Sigmoid colon (tissue), 7 donors: ENCODE measurements around the gene LIAS. TPM values are rescaled to one million over a fixed set of nuclear protein-coding genes. Genes with fewer than 3 reads are reported as not detected.

ENCODE experiments used
- DNase-seq: peaks from one replicate; pipeline ENCODE4 v3.0.0-alpha.2; 2019
- H3K27ac ChIP-seq, 4 donors: fragments of 200-600 bp; sonication (generic); one replicate each; pipeline ENCODE4 v1.5.1; 2016 to 2019; ENCODE audit warnings: mild to moderate bottlenecking in 1 of 4
- H3K27me3 ChIP-seq, 3 donors: fragments of 200-600 bp; sonication (generic); one replicate each; pipeline ENCODE4 v1.5.1; 2019; ENCODE audit warnings: mild to moderate bottlenecking in 1 of 3
- H3K36me3 ChIP-seq, 4 donors: fragments of 200-600 bp; sonication (generic); one replicate each; pipeline ENCODE4 v1.5.1; 2016 to 2019
- H3K4me1 ChIP-seq, 4 donors: fragments of 200-600 bp; sonication (generic); one replicate each; pipeline ENCODE4 v1.5.1; 2017 to 2019
- H3K4me3 ChIP-seq, 4 donors: fragments of 200-600 bp; sonication (generic); one replicate each; pipeline ENCODE4 v1.5.1; 2017 to 2019; ENCODE audit warnings: mild to moderate bottlenecking in 2 of 4, moderate library complexity in 1 of 4
- H3K9me3 ChIP-seq, 4 donors: fragments of 200-600 bp in 3 of 4; sonication (generic) in 3 of 4; one replicate each; pipeline versions ENCODE4 v1.5.1 to v1.6.1; 2013 to 2019
- CTCF ChIP-seq, 4 experiments: fragments of 450-650 bp in 3 of 4; fragments of 200-600 bp in 1 of 4; IDR thresholded peaks; one replicate each; pipeline ENCODE4 v1.5.1; 2016 to 2019; ENCODE audit warnings: antibody characterized with exemption in 4 of 4, mild to moderate bottlenecking in 3 of 4, moderate library complexity in 2 of 4
- EP300 ChIP-seq, 4 donors: sonication (generic); formaldehyde crosslinking; IDR thresholded peaks; one replicate each; pipeline ENCODE4 v1.6.1; 2017; ENCODE audit warnings: antibody characterized with exemption in 4 of 4
- POLR2A ChIP-seq, 2 donors: fragments of 450-650 bp; IDR thresholded peaks; one replicate each; pipeline ENCODE4 v1.6.1; 2016; ENCODE audit warnings: antibody characterized with exemption in 2 of 2, mild to moderate bottlenecking in 2 of 2, moderate library complexity in 2 of 2
- POLR2AphosphoS5 ChIP-seq, 4 donors: sonication (generic); formaldehyde crosslinking; IDR thresholded peaks; one replicate each; pipeline ENCODE4 v1.6.1; 2017; ENCODE audit warnings: antibody characterized with exemption in 4 of 4
- WGBS, 2 donors: extraction: QIAGEN DNeasy Blood & Tissue Kit; methylation state at CpG; one replicate each; pipeline ENCODE4 v1.1.7; 2013; 5-methylcytosine and 5-hydroxymethylcytosine counted together
- intact Hi-C: fragments of 100-400 bp; cut with DNase I; formaldehyde crosslinking; loops from one replicate; pipeline ENCODE4 v1.15.1; 2023
- polyA plus RNA-seq, 3 donors: library from polyadenylated mRNA; stranded (reverse); fragments of 200-250 nt; gene quantifications; one replicate each; pipeline ENCODE4 v1.2.3, GENCODE V29; 2013
- total RNA-seq, 4 donors: library from RNA; depleted of rRNA; stranded (reverse); fragments of >200 nt; gene quantifications; one replicate each; pipeline ENCODE4 v1.1.0, GENCODE V29; 2016
- donor health status: healthy with polysubstance abuse.
- donor health status: Bipolar disorder and iron deficiency.
- donor health status: healthy.

The LIAS gene
- total and polyA plus RNA-seq, 7 donors = 16.1 to 24.8 (median 20.7) TPM

GRCh38 chr4:39472396-39472795, 13.5 kb downstream of the LIAS start:
- no peak for DNase-seq
- H3K4me1 ChIP-seq = peaks cover 0 to 8% (median 0%) of the 10 kb centered on the region in 4 donors
- H3K4me3 ChIP-seq = no peak overlapping the region
- H3K27ac ChIP-seq = no peak overlapping the region
- 92 to 93% methylated on average over 3 of the region's 3 CpGs for WGBS, 2 donors
- intact Hi-C loops = loop anchor here (10.0 kb wide), 1 partner anchor 392 kb away; no protein-coding TSS in a partner anchor
- H3K36me3 ChIP-seq = peaks cover 0 to 60% (median 3%) of the 10 kb centered on the region in 4 donors
- H3K9me3 ChIP-seq = no peaks in the 10 kb centered on the region
- no peak for TF ChIP-seq CTCF (IDR thresholded peaks at IDR 0.05)
- no peak for TF ChIP-seq POLR2A (IDR thresholded peaks at IDR 0.05)
- no peak for TF ChIP-seq EP300 (IDR thresholded peaks at IDR 0.05)
- no peak for TF ChIP-seq POLR2AphosphoS5 (IDR thresholded peaks at IDR 0.05)
- no peaks in the 10 kb centered on the region for H3K27me3 ChIP-seq

GRCh38 chr4:39476187-39476895, 17.5 kb downstream of the LIAS start:
- Histone ChIP-seq H3K4me1 (no peaks in the 10 kb centered on the region), H3K27ac (no peak overlapping the region), H3K27me3 (no peaks in the 10 kb centered on the region), H3K9me3 (no peaks in the 10 kb centered on the region), H3K4me3 (no peak overlapping the region), H3K36me3 (peaks cover 0 to 49% (median 3%) of the 10 kb centered on the region in 4 donors)
- intact Hi-C loops = loop anchor here (10.0 kb wide), 1 partner anchor 388 kb away; no protein-coding TSS in a partner anchor
- DNase-seq = no peak
- TF ChIP-seq CTCF (IDR thresholded peaks at IDR 0.05) = no peak
- no peak for TF ChIP-seq POLR2A (IDR thresholded peaks at IDR 0.05)
- TF ChIP-seq POLR2AphosphoS5 (IDR thresholded peaks at IDR 0.05) = no peak
- TF ChIP-seq EP300 (IDR thresholded peaks at IDR 0.05) = no peak
- 74 to 84% methylated on average over 5 of the region's 5 CpGs for WGBS, 2 donors

- no peaks in the 10 kb centered on the region for H3K4me1 ChIP-seq
These were observed 21.4 kb downstream of the LIAS start for GRCh38 chr4:39480251-39480650.

GRCh38 chr4:39480902-39481695, 22.2 kb downstream of the LIAS start:
- intact Hi-C loops = no loop called here
- TF ChIP-seq POLR2AphosphoS5 (IDR thresholded peaks at IDR 0.05) = no peak
- TF ChIP-seq POLR2A (IDR thresholded peaks at IDR 0.05) = no peak
- no peak for TF ChIP-seq CTCF (IDR thresholded peaks at IDR 0.05)
- no peak for TF ChIP-seq EP300 (IDR thresholded peaks at IDR 0.05)

More at GRCh38 chr4:39480251-39480650, 21.4 kb downstream of the LIAS start:
- Histone ChIP-seq H3K4me3 (no peak overlapping the region), H3K27ac (no peak overlapping the region), H3K27me3 (no peaks in the 10 kb centered on the region), H3K36me3 (peaks cover 0 to 23% (median 0%) of the 10 kb centered on the region in 4 donors), H3K9me3 (no peaks in the 10 kb centered on the region)
- intact Hi-C loops = no loop called here
- 98% methylated on average over 27 of the region's 27 CpGs for WGBS, 2 donors
- no peak for DNase-seq
- TF ChIP-seq EP300 (IDR thresholded peaks at IDR 0.05) (no peak), POLR2A (IDR thresholded peaks at IDR 0.05) (no peak), CTCF (IDR thresholded peaks at IDR 0.05) (no peak), POLR2AphosphoS5 (IDR thresholded peaks at IDR 0.05) (no peak)

More at GRCh38 chr4:39480902-39481695, 22.2 kb downstream of the LIAS start:
- no peaks in the 10 kb centered on the region for H3K27me3 ChIP-seq
- H3K9me3 ChIP-seq = no peaks in the 10 kb centered on the region
- no peak overlapping the region for H3K4me3 ChIP-seq
- no peaks in the 10 kb centered on the region for H3K4me1 ChIP-seq
- DNase-seq = no peak
- WGBS, 2 donors = 88 to 93% methylated on average over 21 of the region's 21 CpGs
- no peak overlapping the region for H3K27ac ChIP-seq
- H3K36me3 ChIP-seq = peaks cover 0 to 17% (median 0%) of the 10 kb centered on the region in 4 donors
